ENCODE data around the gene SMAD4.

- TF ChIP-seq GABPA (IDR thresholded peaks at IDR 0.05 in 1 of 2, conservative IDR thresholded peaks at IDR 0.05 in 1 of 2) (no peak), YY1 (IDR thresholded peaks at IDR 0.05) (no peak), REST (IDR thresholded peaks at IDR 0.05) (no peak), CTCF (IDR thresholded peaks at IDR 0.05; ENCODE audit: low read depth, low read length, missing input control) (no peak), TAF1 (conservative IDR thresholded peaks at IDR 0.05) (no peak), RXRA (IDR thresholded peaks at IDR 0.05) (no peak), MAX (IDR thresholded peaks at IDR 0.05) (no peak), EGR1 (IDR thresholded peaks at IDR 0.05; ENCODE audit: low read depth in 2 of 2) (no peak), NR2F2 (IDR thresholded peaks at IDR 0.05) (no peak), HNF4G (IDR thresholded peaks at IDR 0.05) (no peak)
These were observed 93.5 kb downstream of the SMAD4 start for GRCh38 chr18:51123481-51123880.

Measured in liver (tissue), 3 donors.